Natural killer cell (primary cell): ENCODE data around the gene TOP3B. TPM values are rescaled to one million over a fixed set of nuclear protein-coding genes. Genes with fewer than 3 reads are reported as not detected.

Experiments used
- ATAC-seq, 3 donors: fragments of 150-1000 bp in 2 of 3; fragments of 200-7000 bp in 1 of 3; cut with Tn5 transposase; 1 replicate in 1 of 3; 2 replicates in 2 of 3; pipeline ENCODE4 v1.10.0; 2021; ENCODE audit warnings: mild to moderate bottlenecking in 2 of 3, moderate library complexity in 2 of 3
- DNase-seq, 2 donors: peaks; one replicate each; pipeline versions ENCODE4 v3.0.0 to v3.0.0-alpha.2; 2013 to 2021; ENCODE audit warnings: mixed read lengths in 1 of 2
- H3K27ac ChIP-seq: one replicate; pipeline ENCODE4 v1.5.1; 2013; ENCODE audit warnings: mild to moderate bottlenecking, low read length
- H3K27me3 ChIP-seq: one replicate; pipeline ENCODE4 v1.6.1; 2013; ENCODE audit warnings: low read length; ENCODE audit not compliant: control insufficient read depth, insufficient read depth
- H3K36me3 ChIP-seq: one replicate; pipeline ENCODE4 v1.6.1; 2013; ENCODE audit warnings: low read length; ENCODE audit not compliant: control insufficient read depth, insufficient read depth
- H3K4me1 ChIP-seq: one replicate; pipeline ENCODE4 v1.6.1; 2013; ENCODE audit warnings: low read length; ENCODE audit not compliant: control insufficient read depth, insufficient read depth
- H3K4me3 ChIP-seq: one replicate; pipeline ENCODE4 v1.5.1; 2013; ENCODE audit warnings: low read length
- H3K9me3 ChIP-seq: one replicate; pipeline ENCODE4 v1.6.1; 2013; ENCODE audit warnings: low read length; ENCODE audit not compliant: control insufficient read depth, insufficient read depth
- H3K27ac Mint-ChIP-seq, 2 donors: one replicate each; pipeline ENCODE4 v1.8.0; 2022; ENCODE audit warnings: mild to moderate bottlenecking in 2 of 2, mixed read lengths in 2 of 2, moderate library complexity in 1 of 2
- H3K27me3 Mint-ChIP-seq, 2 donors: one replicate each; pipeline ENCODE4 v1.8.0; 2022; ENCODE audit warnings: low read depth in 2 of 2, mixed read lengths in 2 of 2
- H3K36me3 Mint-ChIP-seq: one replicate; pipeline ENCODE4 v1.8.0; 2022; ENCODE audit warnings: mixed read lengths
- H3K4me1 Mint-ChIP-seq, 2 donors: one replicate each; pipeline ENCODE4 v1.8.0; 2022; ENCODE audit warnings: mixed read lengths in 2 of 2
- H3K4me3 Mint-ChIP-seq: one replicate; pipeline ENCODE4 v1.8.0; 2022; ENCODE audit warnings: mild to moderate bottlenecking, moderate library complexity, mixed read lengths
- H3K9me3 Mint-ChIP-seq, 2 donors: one replicate each; pipeline ENCODE4 v1.8.0; 2022; ENCODE audit warnings: mixed read lengths in 2 of 2
- WGBS: methylation state at CpG from one replicate; pipeline ENCODE4 v1.1.7; 2013; ENCODE audit warnings: missing lambda C conversion rate; ENCODE audit not compliant: insufficient coverage; 5-methylcytosine and 5-hydroxymethylcytosine counted together
- intact Hi-C: fragments of 100-400 bp; cut with micrococcal nuclease; formaldehyde crosslinking; loops from one replicate; pipeline ENCODE4 v1.14.2; 2022
- total RNA-seq, 4 donors: library from RNA; stranded (reverse); fragments of 120-200 nt in 1 of 4; gene quantifications; one replicate each; pipeline versions ENCODE4 v1.2.3 to v1.2.4, GENCODE V29; 2013 to 2022
- TF ChIP-seq, protein P1 (sequence below): fragments of 200-600 bp; IDR thresholded peaks from one replicate; pipeline ENCODE4 v1.8.0; 2022; ENCODE audit warnings: antibody characterized with exemption

TOP3B gene
- total RNA-seq, 3 donors from 2014 or later (not counting 1 experiment from before 2014, with no cell fraction given): 45.8 to 66.0 (median 62.7) TPM

DNA sequence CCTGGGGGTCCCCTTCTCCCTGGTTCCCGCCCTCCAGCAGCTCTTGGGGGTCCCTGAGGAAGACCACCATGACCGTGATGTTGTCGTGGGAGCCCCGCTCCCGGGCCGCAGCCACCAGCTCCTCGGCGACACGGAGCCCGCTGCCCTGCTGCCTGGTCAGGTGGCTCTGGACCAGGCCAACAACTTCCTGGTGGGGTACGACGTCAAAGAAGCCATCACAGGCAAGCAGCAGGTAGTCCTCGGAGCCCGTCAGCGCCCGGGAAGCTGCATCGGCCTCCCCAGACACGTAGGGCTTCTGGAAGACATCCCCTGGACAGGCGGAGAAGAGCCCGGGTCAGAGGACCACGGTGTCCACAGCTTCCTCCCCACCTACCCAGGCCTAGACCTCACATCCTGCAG, 59.4 kb downstream of the TOP3B start:
- Mint-ChIP-seq H3K9me3 (no peaks in the 10 kb centered on the region), H3K36me3 (no peaks in the 10 kb centered on the region), H3K27ac (no peak overlapping the region), H3K27me3 (no peaks in the 10 kb centered on the region), H3K4me3 (no peak overlapping the region), H3K4me1 (no peaks in the 10 kb centered on the region)
- intact Hi-C loops: no loop called here
- Histone ChIP-seq H3K36me3 (peaks cover 2% of the 10 kb centered on the region), H3K27ac (no peak overlapping the region), H3K4me1 (no peaks in the 10 kb centered on the region), H3K4me3 (no peak overlapping the region), H3K9me3 (no peaks in the 10 kb centered on the region), H3K27me3 (no peaks in the 10 kb centered on the region)
- ATAC-seq: no peak
- 96% methylated on average over 21 of the region's 21 CpGs for WGBS
- DNase-seq: no peak
- TF ChIP-seq, protein P1, sequence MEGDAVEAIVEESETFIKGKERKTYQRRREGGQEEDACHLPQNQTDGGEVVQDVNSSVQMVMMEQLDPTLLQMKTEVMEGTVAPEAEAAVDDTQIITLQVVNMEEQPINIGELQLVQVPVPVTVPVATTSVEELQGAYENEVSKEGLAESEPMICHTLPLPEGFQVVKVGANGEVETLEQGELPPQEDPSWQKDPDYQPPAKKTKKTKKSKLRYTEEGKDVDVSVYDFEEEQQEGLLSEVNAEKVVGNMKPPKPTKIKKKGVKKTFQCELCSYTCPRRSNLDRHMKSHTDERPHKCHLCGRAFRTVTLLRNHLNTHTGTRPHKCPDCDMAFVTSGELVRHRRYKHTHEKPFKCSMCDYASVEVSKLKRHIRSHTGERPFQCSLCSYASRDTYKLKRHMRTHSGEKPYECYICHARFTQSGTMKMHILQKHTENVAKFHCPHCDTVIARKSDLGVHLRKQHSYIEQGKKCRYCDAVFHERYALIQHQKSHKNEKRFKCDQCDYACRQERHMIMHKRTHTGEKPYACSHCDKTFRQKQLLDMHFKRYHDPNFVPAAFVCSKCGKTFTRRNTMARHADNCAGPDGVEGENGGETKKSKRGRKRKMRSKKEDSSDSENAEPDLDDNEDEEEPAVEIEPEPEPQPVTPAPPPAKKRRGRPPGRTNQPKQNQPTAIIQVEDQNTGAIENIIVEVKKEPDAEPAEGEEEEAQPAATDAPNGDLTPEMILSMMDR: no peak

DNA sequence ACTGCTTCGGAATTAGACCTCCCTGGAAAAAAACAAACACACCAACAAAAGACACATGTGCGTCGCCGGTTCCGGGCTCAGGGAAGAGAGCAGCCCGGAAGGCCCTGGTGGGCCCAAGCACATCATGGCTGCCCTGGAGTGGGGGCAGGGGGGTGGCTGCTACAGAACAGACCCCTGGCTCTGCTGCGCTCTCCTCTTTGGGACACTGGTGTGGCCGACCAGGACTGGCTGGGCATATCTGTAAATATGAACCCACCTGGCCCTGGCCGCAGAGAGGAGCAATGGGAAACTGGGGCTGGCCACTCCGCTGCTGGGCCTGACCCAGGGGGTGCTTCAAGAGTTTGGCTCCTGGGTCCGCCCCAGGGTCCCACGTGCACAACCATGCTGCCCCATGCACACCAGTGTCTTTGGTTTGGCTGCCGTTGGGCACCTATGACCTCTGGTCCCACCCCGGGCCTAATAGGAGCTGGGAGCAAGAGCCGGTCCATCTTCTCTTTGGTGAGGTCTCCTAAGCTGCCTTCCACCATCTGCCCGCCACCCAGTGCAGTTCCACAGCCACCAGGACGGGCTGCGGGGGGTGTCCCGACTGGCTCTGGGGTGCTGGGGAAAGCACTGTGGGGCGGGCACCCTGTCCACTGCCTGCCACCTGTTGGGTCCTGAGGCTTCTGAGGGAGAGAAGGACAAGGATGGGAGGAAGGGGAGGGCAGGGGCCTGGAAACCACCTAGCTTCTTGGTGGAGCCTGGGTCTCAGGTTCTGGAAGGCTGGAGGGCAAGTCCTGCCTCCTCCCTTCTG, 60.0 kb downstream of the TOP3B start:
- 97% methylated on average over 20 of the region's 20 CpGs for WGBS
- no peaks in the 10 kb centered on the region for H3K36me3 Mint-ChIP-seq
- no peaks in the 10 kb centered on the region for H3K9me3 Mint-ChIP-seq
- no peak overlapping the region for H3K27ac Mint-ChIP-seq
- intact Hi-C loops: no loop called here
- no peak for DNase-seq
- Histone ChIP-seq H3K9me3 (no peaks in the 10 kb centered on the region), H3K36me3 (peaks cover 2% of the 10 kb centered on the region), H3K27me3 (no peaks in the 10 kb centered on the region), H3K4me1 (no peaks in the 10 kb centered on the region), H3K27ac (no peak overlapping the region), H3K4me3 (no peak overlapping the region)
- H3K4me3 Mint-ChIP-seq: no peak overlapping the region
- TF ChIP-seq, protein P1: no peak
- H3K27me3 Mint-ChIP-seq: no peaks in the 10 kb centered on the region
- no peak for ATAC-seq
- no peaks in the 10 kb centered on the region for H3K4me1 Mint-ChIP-seq

DNA sequence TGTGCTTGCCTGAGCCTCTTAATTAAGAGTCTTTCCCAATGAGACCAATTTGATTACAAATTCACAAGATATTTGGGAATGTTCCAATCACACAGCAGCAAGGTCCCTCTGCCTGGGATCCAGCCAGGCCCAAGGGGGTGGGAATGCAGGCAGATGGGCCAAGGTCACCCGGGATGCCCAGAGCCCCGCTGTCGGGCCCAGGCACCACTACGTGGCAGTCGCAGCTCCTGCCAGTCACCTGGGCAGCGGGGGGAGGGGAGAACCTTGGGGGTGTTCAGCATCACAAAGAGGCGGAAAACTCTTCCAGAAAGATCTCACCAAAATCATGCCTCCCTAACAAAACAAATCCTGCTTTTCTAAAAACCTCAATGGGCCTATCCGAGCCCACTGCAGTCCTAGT, 60.9 kb downstream of the TOP3B start:
- no peak overlapping the region for H3K27ac ChIP-seq
- H3K9me3 Mint-ChIP-seq: no peaks in the 10 kb centered on the region
- H3K4me1 ChIP-seq: no peaks in the 10 kb centered on the region
- TF ChIP-seq, protein P1: no peak
- no peaks in the 10 kb centered on the region for H3K4me1 Mint-ChIP-seq
- H3K27me3 Mint-ChIP-seq: no peaks in the 10 kb centered on the region
- H3K27me3 ChIP-seq: no peaks in the 10 kb centered on the region
- WGBS: 96% methylated on average over 8 of the region's 8 CpGs
- no peaks in the 10 kb centered on the region for H3K36me3 Mint-ChIP-seq
- no peaks in the 10 kb centered on the region for H3K36me3 ChIP-seq
- intact Hi-C loops: no loop called here
- ATAC-seq (no peak), DNase-seq (no peak)
- H3K9me3 ChIP-seq: no peaks in the 10 kb centered on the region
- H3K4me3 Mint-ChIP-seq: no peak overlapping the region
- H3K27ac Mint-ChIP-seq: no peak overlapping the region
- no peak overlapping the region for H3K4me3 ChIP-seq
